SU-DHL-6 (cell line): Measurements from ENCODE around the gene MYMK.

Experiments used
- CTCF ChIP-seq: fragments of 200-600 bp; sonication (generic); IDR thresholded peaks from one replicate; pipeline ENCODE4 v1.5.1; 2017; ENCODE audit warnings: antibody characterized with exemption, mild to moderate bottlenecking, low read length, moderate library complexity; ENCODE audit not compliant: insufficient read depth, poor library complexity, severe bottlenecking
- EZH2phosphoT487 ChIP-seq: fragments of 200-600 bp; sonication (generic), shearing (Covaris generic); conservative IDR thresholded peaks from 2 replicates; pipeline ENCODE4 v1.6.1; 2018; ENCODE audit warnings: mild to moderate bottlenecking, antibody characterized with exemption, low read length, moderate library complexity, mixed read lengths

GRCh38 chr9:133525677-133526076 is 918 bp upstream of the MYMK start:
- TF ChIP-seq CTCF (no peak), EZH2phosphoT487 (no peak)
